GM21737 (cell line): Measurements from ENCODE around the gene FOXC2.

Experiments used
- ATAC-seq: cut with Tn5 transposase; IDR thresholded peaks from one replicate; pipeline ENCODE4 v1.9.1; 2021; ENCODE audit warnings: mild to moderate bottlenecking, moderate library complexity; ENCODE audit not compliant: unreplicated experiment

Gene FOXC2

GRCh38 chr16:86532526-86532815 lies 34.2 kb upstream of the FOXC2 start:
- no peak for ATAC-seq

GRCh38 chr16:86533076-86533475 lies 33.6 kb upstream of the FOXC2 start:
- ATAC-seq = no peak

GRCh38 chr16:86533767-86534351 lies 32.8 kb upstream of the FOXC2 start:
- no peak for ATAC-seq

GRCh38 chr16:86534779-86535615 lies 31.6 kb upstream of the FOXC2 start:
- ATAC-seq = no peak

GRCh38 chr16:86536621-86537020 lies 30.0 kb upstream of the FOXC2 start:
- ATAC-seq = no peak

GRCh38 chr16:86537486-86537885 lies 29.1 kb upstream of the FOXC2 start:
- ATAC-seq = no peak

- ATAC-seq = no peak
Measured at GRCh38 chr16:86538196-86538780, 28.3 kb upstream of the FOXC2 start.

GRCh38 chr16:86540894-86541293 lies 25.7 kb upstream of the FOXC2 start:
- ATAC-seq = no peak

- no peak for ATAC-seq
Measured at GRCh38 chr16:86541560-86541959, 25.1 kb upstream of the FOXC2 start.

GRCh38 chr16:86542756-86543750 lies 23.6 kb upstream of the FOXC2 start:
- ATAC-seq = no peak

- ATAC-seq = no peak
Measured at GRCh38 chr16:86545481-86545880, 21.1 kb upstream of the FOXC2 start.

GRCh38 chr16:86545954-86546637 lies 20.5 kb upstream of the FOXC2 start:
- ATAC-seq = no peak

GRCh38 chr16:86546638-86547013 lies 20.0 kb upstream of the FOXC2 start:
- no peak for ATAC-seq

GRCh38 chr16:86547286-86547685 lies 19.3 kb upstream of the FOXC2 start:
- ATAC-seq = no peak

- no peak for ATAC-seq
Measured at GRCh38 chr16:86549076-86549892, 17.3 kb upstream of the FOXC2 start.

GRCh38 chr16:86549893-86550190 lies 16.8 kb upstream of the FOXC2 start:
- no peak for ATAC-seq

- ATAC-seq = no peak
Measured at GRCh38 chr16:86550281-86550680, 16.3 kb upstream of the FOXC2 start.

GRCh38 chr16:86553356-86553755 lies 13.3 kb upstream of the FOXC2 start:
- ATAC-seq = no peak

GRCh38 chr16:86554599-86554916 lies 12.1 kb upstream of the FOXC2 start:
- ATAC-seq = no peak
